ENCODE results near the gene EWSR1. TPM values are rescaled to one million over a fixed set of nuclear protein-coding genes. Genes with fewer than 3 reads are reported as not detected.
"Not testable (repeated sequence)": the region's sequence is repeated elsewhere in the genome, so short reads cannot be mapped to it uniquely, and the experiment has no call there.

EWSR1 gene
- total RNA-seq, 6 experiments from 2014 or later: 200 to 291 (median 270) TPM

DNA sequence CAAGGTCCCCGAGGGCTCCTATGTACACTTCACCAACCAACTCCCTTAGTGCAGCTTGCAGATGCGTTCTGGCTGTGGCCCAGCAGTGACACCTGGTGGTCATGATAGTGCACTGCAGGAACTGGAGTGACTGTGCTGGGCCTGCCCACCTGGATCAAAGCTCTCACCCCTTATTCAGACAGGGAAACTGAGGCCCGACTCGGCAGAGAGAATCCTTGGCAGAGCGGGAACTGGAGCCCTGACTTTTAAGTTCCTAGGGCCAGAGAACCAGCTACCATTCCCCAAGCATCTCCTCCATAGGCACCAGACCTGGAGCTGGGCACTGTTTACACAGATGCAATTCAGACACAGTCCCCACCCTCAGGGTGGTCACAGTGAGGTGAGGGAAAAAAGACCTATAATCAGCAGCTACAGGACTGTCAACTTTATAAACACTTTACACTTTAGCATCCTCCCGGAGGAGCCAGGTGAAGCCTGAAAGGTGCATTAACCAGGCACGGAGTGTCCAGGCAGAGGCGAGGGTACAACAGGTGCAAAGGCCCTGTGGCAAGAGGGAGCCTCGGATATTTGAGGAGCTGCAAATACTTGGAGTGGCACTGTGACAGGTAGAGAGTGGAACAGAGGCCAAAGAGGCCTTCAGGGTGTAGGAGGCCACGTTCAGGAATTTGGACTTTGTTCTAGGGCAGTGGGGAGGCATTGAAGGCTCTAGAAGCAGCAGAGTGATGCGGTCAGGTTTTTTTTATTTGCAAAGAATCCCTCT lies 22.3 kb upstream of the EWSR1 start:
- TF ChIP-seq, protein P1, sequence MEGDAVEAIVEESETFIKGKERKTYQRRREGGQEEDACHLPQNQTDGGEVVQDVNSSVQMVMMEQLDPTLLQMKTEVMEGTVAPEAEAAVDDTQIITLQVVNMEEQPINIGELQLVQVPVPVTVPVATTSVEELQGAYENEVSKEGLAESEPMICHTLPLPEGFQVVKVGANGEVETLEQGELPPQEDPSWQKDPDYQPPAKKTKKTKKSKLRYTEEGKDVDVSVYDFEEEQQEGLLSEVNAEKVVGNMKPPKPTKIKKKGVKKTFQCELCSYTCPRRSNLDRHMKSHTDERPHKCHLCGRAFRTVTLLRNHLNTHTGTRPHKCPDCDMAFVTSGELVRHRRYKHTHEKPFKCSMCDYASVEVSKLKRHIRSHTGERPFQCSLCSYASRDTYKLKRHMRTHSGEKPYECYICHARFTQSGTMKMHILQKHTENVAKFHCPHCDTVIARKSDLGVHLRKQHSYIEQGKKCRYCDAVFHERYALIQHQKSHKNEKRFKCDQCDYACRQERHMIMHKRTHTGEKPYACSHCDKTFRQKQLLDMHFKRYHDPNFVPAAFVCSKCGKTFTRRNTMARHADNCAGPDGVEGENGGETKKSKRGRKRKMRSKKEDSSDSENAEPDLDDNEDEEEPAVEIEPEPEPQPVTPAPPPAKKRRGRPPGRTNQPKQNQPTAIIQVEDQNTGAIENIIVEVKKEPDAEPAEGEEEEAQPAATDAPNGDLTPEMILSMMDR (IDR thresholded peaks at IDR 0.05): peak; percentile 97
- Mint-ChIP-seq H3K9me3 (peaks cover 19% of the 10 kb centered on the region; the same call in 1 of the 2 replicates), H3K4me1 (ENCODE audit: low read depth) (no peaks in the 10 kb centered on the region), H3K36me3 (ENCODE audit: low read depth) (peaks cover 14% of the 10 kb centered on the region), H3K27me3 (ENCODE audit: insufficient read depth) (peaks cover 18% of the 10 kb centered on the region), H3K4me3 (no peak overlapping the region), H3K27ac (no peak overlapping the region)
- DNase-seq: peak; percentile 46

- H3K27me3 Mint-ChIP-seq (ENCODE audit: insufficient read depth): peaks cover 15% of the 10 kb centered on the region
- H3K9me3 Mint-ChIP-seq; DNase-seq; H3K27ac Mint-ChIP-seq; H3K4me3 Mint-ChIP-seq; H3K36me3 Mint-ChIP-seq (ENCODE audit: low read depth); H3K4me1 Mint-ChIP-seq (ENCODE audit: low read depth): not testable (repeated sequence)
These were observed 20.2 kb upstream of the EWSR1 start for GRCh38 chr22:29247891-29248290.

GRCh38 chr22:29251265-29251664 lies 16.8 kb upstream of the EWSR1 start:
- TF ChIP-seq, protein P1 (IDR thresholded peaks at IDR 0.05): no peak
- no peak overlapping the region for H3K27ac Mint-ChIP-seq
- peaks cover 5% of the 10 kb centered on the region for H3K27me3 Mint-ChIP-seq (ENCODE audit: insufficient read depth)
- H3K4me3 Mint-ChIP-seq: no peak overlapping the region
- no peak for DNase-seq
- H3K9me3 Mint-ChIP-seq: no peaks in the 10 kb centered on the region
- no peaks in the 10 kb centered on the region for H3K4me1 Mint-ChIP-seq (ENCODE audit: low read depth)
- H3K36me3 Mint-ChIP-seq (ENCODE audit: low read depth): no peaks in the 10 kb centered on the region

DNA sequence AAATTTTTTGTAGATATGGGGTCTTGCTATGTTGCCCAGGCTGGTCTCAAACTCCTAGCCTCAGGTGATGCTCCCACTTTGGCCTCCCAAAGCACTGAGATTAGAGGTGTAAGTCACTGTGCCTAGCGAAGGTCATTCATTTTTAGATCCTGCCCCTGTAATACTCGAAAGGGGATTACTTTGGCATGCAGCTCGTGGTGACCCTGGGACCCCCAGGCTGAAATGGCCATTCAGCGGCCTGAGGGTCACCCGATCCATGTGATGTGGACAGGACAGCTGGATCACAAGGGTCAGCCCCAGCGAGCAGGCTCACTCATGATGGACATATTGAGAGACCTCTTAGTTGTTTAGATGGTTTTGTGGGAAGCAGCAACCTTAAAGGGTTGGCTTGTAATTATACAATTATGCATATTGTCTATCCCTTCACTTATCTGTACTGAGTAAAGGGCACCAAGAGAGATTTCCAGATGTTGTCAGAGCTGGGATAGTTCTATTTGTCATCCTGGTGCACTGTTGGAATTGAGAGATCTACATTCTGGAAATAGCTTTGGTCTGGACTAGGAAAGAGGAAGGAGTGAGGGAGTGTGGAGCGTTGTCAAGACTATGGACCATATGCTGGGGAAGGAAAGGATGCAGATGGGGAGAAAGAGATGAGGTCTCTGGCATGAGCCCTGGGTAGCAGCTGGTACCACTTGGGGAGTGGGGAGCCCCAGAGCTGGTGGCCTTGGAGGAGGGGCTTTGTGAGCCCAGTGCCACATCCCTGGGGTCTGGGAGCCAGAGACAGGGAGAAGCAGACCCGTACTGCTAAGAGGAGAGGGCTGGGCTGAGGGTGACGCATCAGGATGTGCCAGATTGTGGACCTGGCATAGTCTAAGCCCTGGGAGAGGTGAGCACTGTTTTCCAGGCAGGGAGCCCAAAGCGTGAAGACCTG lies 15.8 kb upstream of the EWSR1 start:
- Mint-ChIP-seq H3K36me3 (ENCODE audit: low read depth) (no peaks in the 10 kb centered on the region), H3K4me3 (no peak overlapping the region), H3K4me1 (ENCODE audit: low read depth) (no peaks in the 10 kb centered on the region), H3K27me3 (ENCODE audit: insufficient read depth) (peaks cover 5% of the 10 kb centered on the region), H3K9me3 (no peaks in the 10 kb centered on the region), H3K27ac (no peak overlapping the region)
- DNase-seq: no peak
- TF ChIP-seq, protein P1 (IDR thresholded peaks at IDR 0.05): no peak

GRCh38 chr22:29253561-29254285 lies 14.3 kb upstream of the EWSR1 start:
- H3K27ac Mint-ChIP-seq: no peak overlapping the region
- peaks cover 5% of the 10 kb centered on the region for H3K27me3 Mint-ChIP-seq (ENCODE audit: insufficient read depth)
- H3K4me3 Mint-ChIP-seq: no peak overlapping the region
- H3K9me3 Mint-ChIP-seq: no peaks in the 10 kb centered on the region
- TF ChIP-seq, protein P1 (IDR thresholded peaks at IDR 0.05): peak; percentile 8; the same call in 1 of the 2 replicates
- H3K4me1 Mint-ChIP-seq (ENCODE audit: low read depth): no peaks in the 10 kb centered on the region
- no peak for DNase-seq
- H3K36me3 Mint-ChIP-seq (ENCODE audit: low read depth): no peaks in the 10 kb centered on the region
